Large intestine (tissue), 3 donors: Measurements from ENCODE around the gene LARP4B. TPM values are rescaled to one million over a fixed set of nuclear protein-coding genes. Genes with fewer than 3 reads are reported as not detected.
"Not testable (repeated sequence)": the region's sequence is repeated elsewhere in the genome, so short reads cannot be mapped to it uniquely, and the experiment has no call there.

ENCODE experiments used
- DNase-seq, 2 donors: peaks; one replicate each; pipeline versions ENCODE4 v3.0.0 to v3.0.0-alpha.2; 2013
- H3K27ac ChIP-seq: one replicate; pipeline ENCODE4 v1.5.1; 2013; ENCODE audit warnings: low read length
- H3K27me3 ChIP-seq: 2 replicates; pipeline ENCODE4 v1.6.1; 2013; ENCODE audit warnings: low read length; ENCODE audit not compliant: control insufficient read depth, insufficient read depth
- H3K36me3 ChIP-seq: 2 replicates; pipeline ENCODE4 v1.6.1; 2013; ENCODE audit warnings: low read length; ENCODE audit not compliant: control insufficient read depth, insufficient read depth
- H3K4me1 ChIP-seq: one replicate; pipeline ENCODE4 v1.6.1; 2013; ENCODE audit warnings: low read length; ENCODE audit not compliant: control insufficient read depth, insufficient read depth
- H3K4me3 ChIP-seq: one replicate; pipeline ENCODE4 v1.5.1; 2013; ENCODE audit warnings: low read length
- H3K9me3 ChIP-seq: one replicate; pipeline ENCODE4 v1.6.1; 2013; ENCODE audit warnings: mild to moderate bottlenecking, low read depth, low read length, moderate library complexity; ENCODE audit not compliant: control insufficient read depth
- WGBS: methylation state at CpG from one replicate; pipeline ENCODE4 v1.1.5; 2013; ENCODE audit warnings: low lambda C conversion rate; ENCODE audit not compliant: insufficient coverage; 5-methylcytosine and 5-hydroxymethylcytosine counted together
- polyA plus RNA-seq: library from polyadenylated mRNA; unstranded; fragments of 120-200 nt; gene quantifications from one replicate; pipeline ENCODE4 v1.2.1, GENCODE V29; 2013

The LARP4B gene
- polyA plus RNA-seq, 1 donor = 54.0 TPM

GRCh38 chr10:771647-772046 lies 159.9 kb downstream of the LARP4B start:
- WGBS = no CpG with 5 or more reads among the region's 10 CpGs
- no peak overlapping the region for H3K4me3 ChIP-seq

GRCh38 chr10:770975-771374 lies 160.5 kb downstream of the LARP4B start:
- Histone ChIP-seq H3K9me3 (no peaks in the 10 kb centered on the region), H3K27me3 (no peaks in the 10 kb centered on the region), H3K36me3 (no peaks in the 10 kb centered on the region), H3K4me3 (no peak overlapping the region), H3K27ac (no peak overlapping the region), H3K4me1 (no peaks in the 10 kb centered on the region)
- DNase-seq = no peak
- WGBS = no CpG with 5 or more reads among the region's 15 CpGs

More at GRCh38 chr10:771647-772046, 159.9 kb downstream of the LARP4B start:
- no peaks in the 10 kb centered on the region for H3K27me3 ChIP-seq
- H3K36me3 ChIP-seq = no peaks in the 10 kb centered on the region
- no peaks in the 10 kb centered on the region for H3K9me3 ChIP-seq
- no peak overlapping the region for H3K27ac ChIP-seq
- no peaks in the 10 kb centered on the region for H3K4me1 ChIP-seq
- DNase-seq = no peak

GRCh38 chr10:770048-770712 lies 161.3 kb downstream of the LARP4B start:
- not testable (repeated sequence) for H3K4me1 ChIP-seq, H3K27ac ChIP-seq, DNase-seq, H3K4me3 ChIP-seq, H3K36me3 ChIP-seq, H3K9me3 ChIP-seq, H3K27me3 ChIP-seq
- WGBS = 100% methylated on average over 1 of the region's 13 CpGs

- Histone ChIP-seq H3K9me3 (no peaks in the 10 kb centered on the region), H3K27me3 (no peaks in the 10 kb centered on the region), H3K27ac (no peak overlapping the region), H3K36me3 (no peaks in the 10 kb centered on the region), H3K4me3 (no peak overlapping the region), H3K4me1 (no peaks in the 10 kb centered on the region)
- WGBS = 80% methylated on average over 2 of the region's 2 CpGs
- DNase-seq = no peak
Measured at GRCh38 chr10:767794-768193, 163.7 kb downstream of the LARP4B start.

GRCh38 chr10:767211-767610 lies 164.3 kb downstream of the LARP4B start:
- Histone ChIP-seq H3K36me3 (no peaks in the 10 kb centered on the region), H3K4me1 (no peaks in the 10 kb centered on the region), H3K27ac (no peak overlapping the region), H3K4me3 (no peak overlapping the region), H3K9me3 (no peaks in the 10 kb centered on the region), H3K27me3 (no peaks in the 10 kb centered on the region)
- no peak for DNase-seq
- WGBS = no CpG with 5 or more reads among the region's 1 CpG

GRCh38 chr10:761376-761775 lies 170.1 kb downstream of the LARP4B start:
- Histone ChIP-seq H3K4me3 (no peak overlapping the region), H3K27me3 (no peaks in the 10 kb centered on the region), H3K4me1 (no peaks in the 10 kb centered on the region), H3K27ac (no peak overlapping the region), H3K36me3 (no peaks in the 10 kb centered on the region), H3K9me3 (peaks cover 11% of the 10 kb centered on the region)
- no peak for DNase-seq

- Histone ChIP-seq H3K4me1 (no peaks in the 10 kb centered on the region), H3K27ac (no peak overlapping the region), H3K36me3 (no peaks in the 10 kb centered on the region), H3K27me3 (no peaks in the 10 kb centered on the region), H3K4me3 (no peak overlapping the region), H3K9me3 (peaks cover 11% of the 10 kb centered on the region)
- 89% methylated on average over 2 of the region's 2 CpGs for WGBS
- DNase-seq = no peak
Measured at GRCh38 chr10:760622-761021, 170.9 kb downstream of the LARP4B start.

GRCh38 chr10:759898-760477 lies 171.5 kb downstream of the LARP4B start:
- Histone ChIP-seq H3K36me3 (no peaks in the 10 kb centered on the region), H3K4me1 (no peaks in the 10 kb centered on the region), H3K9me3 (peaks cover 11% of the 10 kb centered on the region), H3K27me3 (no peaks in the 10 kb centered on the region), H3K27ac (no peak overlapping the region), H3K4me3 (no peak overlapping the region)
- no peak for DNase-seq
- WGBS = no CpG with 5 or more reads among the region's 5 CpGs

Other genes with a start within 250 kb of the LARP4B start
- gene DIP2C, start 242.0 kb downstream of the LARP4B start, polyA plus RNA-seq = 16.5 TPM
- gene GTPBP4, start 56.7 kb upstream of the LARP4B start, polyA plus RNA-seq = 41.4 TPM
- gene IDI2, start 94.2 kb upstream of the LARP4B start, polyA plus RNA-seq = not detected
- 66.5 TPM for gene IDI1, start 117.4 kb upstream of the LARP4B start, polyA plus RNA-seq
- 14.2 TPM for gene WDR37, start 124.7 kb upstream of the LARP4B start, polyA plus RNA-seq